Effector memory CD4-positive, alpha-beta T cell (primary cell): Measurements from ENCODE around the gene ARRDC1.

Experiments used
- DNase-seq, 3 donors: peaks; one replicate each; pipeline ENCODE4 v3.0.0-alpha.2; 2020
- H3K27ac ChIP-seq: 2 replicates; pipeline ENCODE4 v1.7.0; 2013; ENCODE audit warnings: mild to moderate bottlenecking, low read length, moderate library complexity; ENCODE audit not compliant: insufficient read depth, poor library complexity, severe bottlenecking
- H3K27me3 ChIP-seq: replicated peaks from 2 replicates; pipeline ENCODE4 v1.7.0; 2013; ENCODE audit warnings: mild to moderate bottlenecking, low read length; ENCODE audit not compliant: insufficient read depth, control insufficient read depth, poor library complexity, severe bottlenecking
- H3K36me3 ChIP-seq: 2 replicates; pipeline ENCODE4 v1.7.0; 2013; ENCODE audit warnings: mild to moderate bottlenecking, low read length, moderate library complexity; ENCODE audit not compliant: control insufficient read depth, insufficient read depth
- H3K4me1 ChIP-seq: 2 replicates; pipeline ENCODE4 v1.7.0; 2013; ENCODE audit warnings: low read length, mild to moderate bottlenecking; ENCODE audit not compliant: control insufficient read depth, insufficient read depth, poor library complexity, severe bottlenecking
- H3K4me3 ChIP-seq: 2 replicates; pipeline ENCODE4 v1.7.0; 2013; ENCODE audit warnings: low read length, low read depth, mild to moderate bottlenecking; ENCODE audit not compliant: insufficient read depth, poor library complexity, severe bottlenecking
- H3K9me3 ChIP-seq: 2 replicates; pipeline ENCODE4 v1.7.0; 2013; ENCODE audit warnings: mild to moderate bottlenecking, low read length, moderate library complexity; ENCODE audit not compliant: control insufficient read depth

ARRDC1 gene

DNA sequence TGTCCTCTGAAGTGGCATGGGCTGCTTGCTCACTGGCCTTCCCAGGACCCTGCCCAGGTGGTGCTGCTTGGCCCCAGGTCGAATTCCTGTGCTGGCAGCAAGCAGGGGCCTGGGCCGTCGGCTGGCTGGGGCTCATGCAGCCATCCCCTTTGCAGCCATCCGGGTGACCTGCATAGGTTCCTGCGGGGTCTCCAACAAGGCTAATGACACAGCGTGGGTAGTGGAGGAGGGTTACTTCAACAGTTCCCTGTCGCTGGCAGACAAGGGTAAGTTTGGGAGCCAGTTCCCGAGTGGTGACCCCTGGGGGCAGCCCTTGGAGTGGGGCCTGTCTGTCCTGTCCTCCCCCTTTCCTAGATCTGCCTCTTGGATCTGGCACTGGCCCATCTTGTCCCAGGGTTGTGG, 7.3 kb downstream of the ARRDC1 start:
- Histone ChIP-seq H3K4me3 (no peak overlapping the region), H3K36me3 (peaks cover 24% of the 10 kb centered on the region), H3K9me3 (no peaks in the 10 kb centered on the region), H3K27me3 (no peaks in the 10 kb centered on the region), H3K4me1 (peaks cover 15% of the 10 kb centered on the region), H3K27ac (no peak overlapping the region)
- no peak for DNase-seq

DNA sequence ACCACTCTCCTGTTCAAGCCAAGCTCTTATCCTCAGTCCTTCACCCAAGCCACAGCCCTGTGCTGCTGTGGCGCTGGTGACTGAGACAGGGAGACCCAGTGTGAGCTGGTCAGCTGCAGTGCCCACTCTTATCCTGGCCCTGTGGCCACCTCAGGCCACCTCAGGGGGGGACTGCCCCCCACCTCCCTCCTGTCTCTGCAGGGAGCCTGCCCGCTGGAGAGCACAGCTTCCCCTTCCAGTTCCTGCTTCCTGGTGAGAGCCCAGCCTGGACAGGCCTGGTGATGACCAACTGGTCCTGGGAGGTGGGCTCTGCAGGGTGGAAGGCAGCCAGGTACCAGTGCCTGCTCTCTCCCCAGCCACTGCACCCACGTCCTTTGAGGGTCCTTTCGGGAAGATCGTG, 7.8 kb downstream of the ARRDC1 start:
- Histone ChIP-seq H3K36me3 (peaks cover 24% of the 10 kb centered on the region), H3K4me1 (peaks cover 18% of the 10 kb centered on the region), H3K27ac (no peak overlapping the region), H3K9me3 (no peaks in the 10 kb centered on the region), H3K27me3 (no peaks in the 10 kb centered on the region), H3K4me3 (no peak overlapping the region)
- DNase-seq: no peak

DNA sequence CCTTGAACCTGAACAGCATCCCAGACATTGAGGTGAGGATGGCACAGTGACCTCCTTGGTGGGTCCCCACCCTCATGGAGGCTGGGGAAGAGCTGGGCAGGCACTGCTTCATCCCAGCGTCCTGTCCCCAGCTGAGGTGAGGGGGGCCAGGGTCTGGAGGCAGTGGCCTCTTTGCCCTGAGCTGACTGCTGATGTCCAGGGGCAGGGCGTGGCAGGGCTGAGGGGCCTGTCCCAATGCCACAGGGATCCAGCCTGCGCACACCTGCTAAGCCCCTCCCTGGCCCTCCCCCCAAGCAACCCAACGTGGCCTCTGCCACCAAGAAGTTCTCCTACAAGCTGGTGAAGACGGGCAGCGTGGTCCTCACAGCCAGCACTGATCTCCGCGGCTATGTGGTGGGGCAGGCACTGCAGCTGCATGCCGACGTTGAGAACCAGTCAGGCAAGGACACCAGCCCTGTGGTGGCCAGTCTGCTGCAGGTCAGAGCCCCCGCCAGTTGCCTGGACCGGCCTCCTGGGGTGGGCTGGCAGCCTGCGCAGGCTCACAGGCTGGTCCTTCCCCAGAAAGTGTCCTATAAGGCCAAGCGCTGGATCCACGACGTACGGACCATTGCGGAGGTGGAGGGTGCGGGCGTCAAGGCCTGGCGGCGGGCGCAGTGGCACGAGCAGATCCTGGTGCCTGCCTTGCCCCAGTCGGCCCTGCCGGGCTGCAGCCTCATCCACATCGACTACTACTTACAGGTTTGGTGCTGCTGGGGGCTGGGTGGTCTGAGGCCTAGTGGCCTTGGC, 8.4 kb downstream of the ARRDC1 start:
- Histone ChIP-seq H3K4me3 (no peak overlapping the region), H3K36me3 (peaks cover 24% of the 10 kb centered on the region), H3K27ac (no peak overlapping the region), H3K9me3 (no peaks in the 10 kb centered on the region), H3K4me1 (peaks cover 18% of the 10 kb centered on the region), H3K27me3 (no peaks in the 10 kb centered on the region)
- no peak for DNase-seq

GRCh38 chr9:137614631-137615386, 9.3 kb downstream of the ARRDC1 start:
- no peak for DNase-seq
- Histone ChIP-seq H3K4me3 (no peak overlapping the region), H3K27ac (no peak overlapping the region), H3K27me3 (no peaks in the 10 kb centered on the region), H3K4me1 (peaks cover 21% of the 10 kb centered on the region), H3K36me3 (peaks cover 24% of the 10 kb centered on the region), H3K9me3 (no peaks in the 10 kb centered on the region)

- no peaks in the 10 kb centered on the region for H3K27me3 ChIP-seq
- no peak overlapping the region for H3K4me3 ChIP-seq
- DNase-seq: no peak
- H3K36me3 ChIP-seq: peaks cover 24% of the 10 kb centered on the region
- no peak overlapping the region for H3K27ac ChIP-seq
- peaks cover 25% of the 10 kb centered on the region for H3K4me1 ChIP-seq
- no peaks in the 10 kb centered on the region for H3K9me3 ChIP-seq
Measured at GRCh38 chr9:137615387-137615871, 9.9 kb downstream of the ARRDC1 start.

DNA sequence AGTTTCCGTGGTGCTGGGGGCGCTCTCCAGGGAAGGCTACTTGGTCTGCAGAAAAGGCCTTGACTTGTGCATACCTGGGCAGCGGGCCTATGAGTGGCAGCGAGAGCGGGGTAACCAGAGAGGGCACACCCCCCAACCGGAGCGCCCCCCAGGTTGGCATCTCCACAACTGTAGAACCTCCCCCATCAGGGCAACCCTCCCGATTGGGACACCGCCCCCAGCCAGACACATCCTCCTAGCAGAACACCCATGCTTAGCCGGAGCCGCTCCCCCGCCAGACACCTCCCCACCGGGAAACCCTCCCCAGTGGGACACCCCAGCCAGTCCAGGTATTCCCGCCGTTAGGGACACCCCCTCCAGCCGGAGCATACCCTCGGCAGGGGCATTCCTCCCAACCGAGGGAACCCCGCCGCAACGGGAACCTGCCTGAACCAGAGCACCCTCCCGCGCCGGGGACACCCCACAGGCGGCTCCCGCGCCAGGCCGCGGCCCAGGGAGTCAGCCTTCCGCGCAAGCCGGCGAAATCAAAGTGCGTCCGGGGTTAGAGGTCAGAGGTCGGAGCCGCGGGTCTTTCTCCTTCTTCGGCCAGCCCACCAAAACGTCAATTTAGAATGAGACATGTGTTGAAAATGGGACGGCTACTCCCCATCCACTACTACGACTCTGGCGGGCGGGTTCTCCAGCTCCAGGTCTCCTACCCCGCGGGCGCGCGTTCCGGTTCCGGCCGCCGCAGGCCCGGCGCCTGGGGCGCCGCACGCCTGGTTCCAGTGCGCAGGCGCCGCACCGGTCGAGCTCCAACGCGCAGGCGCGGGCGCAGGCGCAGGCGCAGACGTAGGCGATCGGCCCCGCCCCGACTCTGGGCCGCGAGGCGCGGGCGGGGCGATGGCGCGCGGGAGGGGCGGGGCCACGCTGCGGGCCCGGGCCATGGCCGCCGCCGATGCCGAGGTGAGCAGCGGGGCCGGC, 12.9 kb downstream of the ARRDC1 start, which contains the start of gene EHMT1:
TSS of gene EHMT1 (plus strand) at position 901 of the 963 bp plus-strand sequence. CDS start at position 925, 24 bp downstream.
- Histone ChIP-seq H3K4me1 (peaks cover 13% of the 10 kb centered on the region), H3K9me3 (no peaks in the 10 kb centered on the region), H3K36me3 (peaks cover 24% of the 10 kb centered on the region), H3K4me3 (peak within 1 kb of the TSS; percentile 85), H3K27me3 (no peaks in the 10 kb centered on the region), H3K27ac (peak within 1 kb of the TSS; percentile 99)
- DNase-seq: peak; percentile 84 to 86 (median 85)

- no peak for DNase-seq
- Histone ChIP-seq H3K9me3 (no peaks in the 10 kb centered on the region), H3K4me1 (peaks cover 13% of the 10 kb centered on the region)
Measured at GRCh38 chr9:137619240-137620047, 14.0 kb downstream of the ARRDC1 start.

DNA sequence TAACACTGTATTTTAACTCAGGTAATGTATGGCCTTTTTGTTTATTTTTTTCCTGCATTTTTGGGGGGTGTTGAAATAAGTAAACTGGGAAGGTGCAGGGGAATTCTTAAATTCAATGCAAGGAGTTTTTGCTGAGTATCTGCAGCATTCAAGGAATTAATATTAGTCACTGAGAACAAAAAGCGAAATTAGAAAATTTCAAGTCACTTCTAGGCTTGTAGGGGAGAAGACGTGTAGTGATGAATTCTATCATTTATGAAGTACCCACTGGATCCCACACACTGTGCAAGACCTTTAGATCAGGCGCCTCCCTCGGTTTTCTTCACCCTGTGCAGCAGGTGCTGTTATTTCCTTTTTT, 14.5 kb downstream of the ARRDC1 start:
- Histone ChIP-seq H3K27me3 (no peaks in the 10 kb centered on the region), H3K27ac (peak overlapping the region; percentile 75), H3K36me3 (peaks cover 8% of the 10 kb centered on the region), H3K4me1 (peaks cover 13% of the 10 kb centered on the region), H3K4me3 (no peak overlapping the region), H3K9me3 (no peaks in the 10 kb centered on the region)
- DNase-seq: no peak

More at GRCh38 chr9:137619240-137620047, 14.0 kb downstream of the ARRDC1 start:
- H3K27ac ChIP-seq: peak overlapping the region; percentile 75
- H3K4me3 ChIP-seq: peak overlapping the region; percentile 74
- H3K27me3 ChIP-seq: no peaks in the 10 kb centered on the region
- H3K36me3 ChIP-seq: peaks cover 14% of the 10 kb centered on the region

- Histone ChIP-seq H3K9me3 (no peaks in the 10 kb centered on the region), H3K27ac (no peak overlapping the region), H3K4me1 (peaks cover 13% of the 10 kb centered on the region), H3K27me3 (no peaks in the 10 kb centered on the region), H3K36me3 (peaks cover 3% of the 10 kb centered on the region), H3K4me3 (peak overlapping the region; percentile 2)
- no peak for DNase-seq
Measured at GRCh38 chr9:137620581-137620980, 15.1 kb downstream of the ARRDC1 start.
